Panc1 (cell line): ENCODE results near the gene ZNF865. TPM values are rescaled to one million over a fixed set of nuclear protein-coding genes. Genes with fewer than 3 reads are reported as not detected.

Source experiments
- ATAC-seq: fragments of 200-7000 bp; cut with Tn5 transposase; 2 replicates; pipeline ENCODE4 v1.9.1; 2020; ENCODE audit warnings: mild to moderate bottlenecking, moderate library complexity
- BruUV-seq: library from RNA; stranded (reverse); fragments of 400-500 nt; replicated peaks from 2 replicates; lab custom pipeline; 2021; lab: Mats Ljungman, UMichigan
- CTCF ChIA-PET: fragments of 300-600 bp; sonication (Branson Sonifier 250); formaldehyde crosslinking; loops from one replicate; lab custom pipeline; 2022; ENCODE audit warnings: antibody characterized with exemption; lab: Charles Lee
- POLR2A ChIA-PET: fragments of 300-600 bp; sonication (Branson Sonifier 250); formaldehyde crosslinking; loops from one replicate; lab custom pipeline; 2022; ENCODE audit warnings: antibody characterized with exemption; lab: Charles Lee
- DNase-seq: peaks from one replicate; pipeline ENCODE4 v3.0.0-alpha.2; 2010; ENCODE audit warnings: low read depth, low spot score
- H3K27ac ChIP-seq: 2 replicates; pipeline ENCODE4 v1.5.1; 2011; ENCODE audit warnings: mild to moderate bottlenecking, low read length, inconsistent platforms
- H3K27me3 ChIP-seq: fragments of 200-500 bp; sonication (Bioruptor generic); 2 replicates; pipeline ENCODE4 v1.6.0; 2014; ENCODE audit warnings: low read length, inconsistent platforms; ENCODE audit not compliant: control insufficient read depth, insufficient read depth
- H3K36me3 ChIP-seq: fragments of 200-500 bp; sonication (Bioruptor generic); 2 replicates; pipeline ENCODE4 v1.5.1; 2014; ENCODE audit warnings: inconsistent platforms, mild to moderate bottlenecking, low read length, moderate library complexity; ENCODE audit not compliant: control insufficient read depth, insufficient read depth
- H3K4me1 ChIP-seq: 2 replicates; pipeline ENCODE4 v1.5.1; 2011; ENCODE audit warnings: inconsistent platforms, mild to moderate bottlenecking, low read length, moderate library complexity; ENCODE audit not compliant: control insufficient read depth, insufficient read depth
- H3K4me3 ChIP-seq, 2 experiments: 2 replicates each; pipeline ENCODE4 v1.5.1; 2011 to 2012; ENCODE audit warnings: low read depth in 2 of 2, low read length in 2 of 2, mild to moderate bottlenecking in 2 of 2, inconsistent platforms in 1 of 2, moderate library complexity in 1 of 2
- H3K9me3 ChIP-seq: fragments of 200-500 bp; sonication (Bioruptor generic); 2 replicates; pipeline ENCODE4 v1.5.1; 2014; ENCODE audit warnings: low read depth, mild to moderate bottlenecking, inconsistent platforms, low read length, moderate library complexity; ENCODE audit not compliant: control insufficient read depth, insufficient read depth
- CTCF ChIP-seq: fragments of 450-650 bp; IDR thresholded peaks from 2 replicates; pipeline ENCODE4 v1.5.1; 2017; ENCODE audit warnings: mild to moderate bottlenecking
- POLR2AphosphoS5 ChIP-seq: IDR thresholded peaks from 2 replicates; pipeline ENCODE4 v1.6.1; 2012; ENCODE audit warnings: mild to moderate bottlenecking, low read depth, low read length, moderate library complexity
- REST ChIP-seq, 2 experiments: IDR thresholded peaks; 2 replicates each; pipeline ENCODE4 v1.6.1; 2011 to 2012; ENCODE audit warnings: low read depth in 2 of 2, control low read depth in 1 of 2, low read length in 1 of 2, mild to moderate bottlenecking in 1 of 2, moderate library complexity in 1 of 2; ENCODE audit not compliant: insufficient read depth in 1 of 2
- SIN3A ChIP-seq: IDR thresholded peaks from 2 replicates; pipeline ENCODE4 v1.6.1; 2012; ENCODE audit warnings: low read depth, mild to moderate bottlenecking, low read length, moderate library complexity, borderline replicate concordance; ENCODE audit not compliant: insufficient read depth
- TCF7L2 ChIP-seq: IDR thresholded peaks from 2 replicates; pipeline ENCODE4 v1.6.1; 2011; ENCODE audit warnings: mild to moderate bottlenecking, low read depth, low read length, inconsistent platforms
- in situ Hi-C: cut with HindIII; loops from 2 replicates; pipeline ENCODE4 v1.10.0; 2016; ENCODE audit warnings: low sequenced_read_pairs, low pct_unique_long_range_greater_than_20kb
- intact Hi-C: fragments of 100-400 bp; cut with micrococcal nuclease; formaldehyde crosslinking; loops from one replicate; pipeline ENCODE4 v1.10.0; 2022; ENCODE audit not compliant: unreplicated experiment
- total RNA-seq: library from RNA; stranded (reverse); gene quantifications from one replicate; pipeline ENCODE4 v1.2.1, GENCODE V29; 2021; ENCODE audit not compliant: unreplicated experiment

The ZNF865 gene
- total RNA-seq, 1 experiment from 2014 or later: 25.6 TPM

- Histone ChIP-seq H3K27me3 (no peaks in the 10 kb centered on the region), H3K4me1 (no peaks in the 10 kb centered on the region), H3K9me3 (no peaks in the 10 kb centered on the region), H3K36me3 (no peaks in the 10 kb centered on the region), H3K4me3 (no peak overlapping the region), H3K27ac (no peak overlapping the region)
- in situ Hi-C loops: no loop called here
- ATAC-seq (no peak), DNase-seq (no peak)
- POLR2A ChIA-PET: interaction anchor here (0.7 kb wide), 2 partner anchors 20 to 45 kb away, joined by 9 to 14 read pairs; no protein-coding TSS in a partner anchor
- no TSS peak for BruUV-seq
- CTCF ChIA-PET: no interaction called here
- no peak for TF ChIP-seq REST (IDR thresholded peaks at IDR 0.05; ENCODE audit: insufficient read depth in 1 of 2, low read depth in 2 of 2, low read length in 1 of 2)
- TF ChIP-seq CTCF: no peak
- TF ChIP-seq TCF7L2: no peak
- no peak for TF ChIP-seq POLR2AphosphoS5
- no peak for TF ChIP-seq SIN3A
- intact Hi-C loops: no loop called here
Measured at GRCh38 chr19:55618426-55618825, 13.0 kb downstream of the ZNF865 start.

- in situ Hi-C loops (no loop called here), intact Hi-C loops (no loop called here)
- no peaks in the 10 kb centered on the region for H3K36me3 ChIP-seq
- H3K9me3 ChIP-seq: no peaks in the 10 kb centered on the region
- DNase-seq (no peak), ATAC-seq (no peak)
- H3K27ac ChIP-seq: no peak overlapping the region
- TF ChIP-seq SIN3A (no peak), REST (IDR thresholded peaks at IDR 0.05; ENCODE audit: insufficient read depth in 1 of 2, low read depth in 2 of 2, low read length in 1 of 2) (no peak), POLR2AphosphoS5 (0 out of 2 replicates have a peak, but pooled peaks have one; percentile 32), TCF7L2 (no peak)
- BruUV-seq: TSS peak; percentile 55
- no peaks in the 10 kb centered on the region for H3K27me3 ChIP-seq
- H3K4me1 ChIP-seq: no peaks in the 10 kb centered on the region
- no peak overlapping the region for H3K4me3 ChIP-seq
- CTCF ChIA-PET: interaction anchor here (0.7 kb wide), 2 partner anchors 8 to 20 kb away, joined by 3 to 7 read pairs; partner anchors contain the start of gene FIZ1
- POLR2A ChIA-PET: no interaction called here
Measured at GRCh38 chr19:55619286-55619685, 13.8 kb downstream of the ZNF865 start.
